IMR-90 (cell line): Measurements from ENCODE around the gene ZNF207. TPM values are rescaled to one million over a fixed set of nuclear protein-coding genes. Genes with fewer than 3 reads are reported as not detected.

ENCODE experiments used
- ATAC-seq: fragments of 200-7000 bp; cut with Tn5 transposase; 2 replicates; pipeline ENCODE4 v1.9.1; 2020; ENCODE audit warnings: low read depth, mild to moderate bottlenecking, moderate library complexity
- BruUV-seq: library from RNA; stranded (reverse); fragments of 400-500 nt; replicated peaks from 2 replicates; lab custom pipeline; 2021; lab: Mats Ljungman, UMichigan
- CTCF ChIA-PET: fragments of 300-600 bp; formaldehyde crosslinking; extraction: SDS; loops from one replicate; lab custom pipeline; 2021; ENCODE audit warnings: antibody characterized with exemption; lab: Yijun Ruan, JAX
- POLR2A ChIA-PET: fragments of 300-600 bp; sonication (Branson Sonifier 250); formaldehyde crosslinking; loops from one replicate; lab custom pipeline; 2022; ENCODE audit warnings: antibody characterized with exemption; ENCODE audit not compliant: unreplicated experiment; lab: Charles Lee
- DNase-seq: peaks from one replicate; pipeline ENCODE4 v3.0.0; 2013
- H2AFZ ChIP-seq: replicated peaks from 2 replicates; pipeline ENCODE3; 2013; ENCODE audit warnings: low read length, mild to moderate bottlenecking; ENCODE audit not compliant: poor library complexity
- H2AK5ac ChIP-seq: 2 replicates; pipeline ENCODE4 v1.6.1; 2013; ENCODE audit warnings: low read depth, low read length, inconsistent platforms
- H2AK9ac ChIP-seq: replicated peaks from 2 replicates; pipeline ENCODE3; 2013; ENCODE audit warnings: mild to moderate bottlenecking, low read depth, low read length, moderate library complexity; ENCODE audit not compliant: poor library complexity
- H2BK120ac ChIP-seq: 2 replicates; pipeline ENCODE4 v1.6.1; 2013; ENCODE audit warnings: low read depth, low read length, inconsistent platforms
- H2BK15ac ChIP-seq: 3 replicates; pipeline ENCODE4 v1.6.1; 2013; ENCODE audit warnings: low read depth, low read length, inconsistent platforms
- H2BK20ac ChIP-seq: 2 replicates; pipeline ENCODE4 v1.6.1; 2013; ENCODE audit warnings: low read depth, mild to moderate bottlenecking, inconsistent platforms, low read length, moderate library complexity
- H2BK5ac ChIP-seq: 2 replicates; pipeline ENCODE4 v1.6.1; 2013; ENCODE audit warnings: mild to moderate bottlenecking, low read depth, low read length, inconsistent platforms; ENCODE audit not compliant: poor library complexity, severe bottlenecking
- H3K14ac ChIP-seq: replicated peaks from 2 replicates; pipeline ENCODE4 v1.6.1; 2013; ENCODE audit warnings: low read depth, low read length, inconsistent platforms
- H3K18ac ChIP-seq: 2 replicates; pipeline ENCODE4 v1.6.1; 2013; ENCODE audit warnings: low read depth, low read length, control low read depth
- H3K23ac ChIP-seq: 2 replicates; pipeline ENCODE4 v1.6.1; 2013; ENCODE audit warnings: low read depth, low read length, inconsistent platforms
- H3K27ac ChIP-seq: 2 replicates; pipeline ENCODE4 v1.5.1; 2013; ENCODE audit warnings: mild to moderate bottlenecking, control low read depth, low read length; ENCODE audit not compliant: insufficient read depth
- H3K27me3 ChIP-seq: 2 replicates; pipeline ENCODE4 v1.6.1; 2013; ENCODE audit warnings: low read length; ENCODE audit not compliant: control insufficient read depth, insufficient read depth
- H3K36me3 ChIP-seq: 2 replicates; pipeline ENCODE4 v1.6.1; 2013; ENCODE audit warnings: low read length, mixed read lengths; ENCODE audit not compliant: control insufficient read depth, insufficient read depth
- H3K4ac ChIP-seq: 2 replicates; pipeline ENCODE4 v1.6.1; 2013; ENCODE audit warnings: low read depth, low read length, inconsistent platforms
- H3K4me1 ChIP-seq: 2 replicates; pipeline ENCODE4 v1.6.1; 2013; ENCODE audit warnings: low read length, mixed read lengths; ENCODE audit not compliant: control insufficient read depth, insufficient read depth
- H3K4me2 ChIP-seq: 2 replicates; pipeline ENCODE4 v1.6.1; 2013; ENCODE audit warnings: low read depth, mild to moderate bottlenecking, control low read depth, low read length, moderate library complexity
- H3K4me3 ChIP-seq: 2 replicates; pipeline ENCODE4 v1.5.1; 2013; ENCODE audit warnings: low read depth, mild to moderate bottlenecking, control low read depth, low read length, moderate library complexity; ENCODE audit not compliant: insufficient read depth
- H3K56ac ChIP-seq: 2 replicates; pipeline ENCODE4 v1.6.1; 2013; ENCODE audit warnings: low read length, inconsistent platforms; ENCODE audit not compliant: insufficient read depth; ENCODE audit errors: extremely low read depth
- H3K79me1 ChIP-seq, 2 experiments: 2 replicates each; pipeline ENCODE4 v1.6.1; 2013; ENCODE audit warnings: low read length in 2 of 2, inconsistent platforms in 1 of 2, low read depth in 1 of 2
- H3K9ac ChIP-seq: 2 replicates; pipeline ENCODE4 v1.6.1; 2013; ENCODE audit warnings: low read depth, low read length, control low read depth
- H3K9me1 ChIP-seq: 2 replicates; pipeline ENCODE4 v1.6.1; 2013; ENCODE audit warnings: low read length, inconsistent platforms; ENCODE audit not compliant: insufficient read depth
- H3K9me3 ChIP-seq: 2 replicates; pipeline ENCODE4 v1.6.1; 2013; ENCODE audit warnings: low read length; ENCODE audit not compliant: control insufficient read depth, insufficient read depth
- H4K20me1 ChIP-seq: 2 replicates; pipeline ENCODE4 v1.6.1; 2013; ENCODE audit warnings: low read length, inconsistent platforms; ENCODE audit not compliant: insufficient read depth
- H4K5ac ChIP-seq: 2 replicates; pipeline ENCODE4 v1.6.1; 2013; ENCODE audit warnings: mild to moderate bottlenecking, low read depth, low read length, control low read depth
- H4K8ac ChIP-seq, 2 experiments: 2 replicates each; pipeline ENCODE4 v1.6.1; 2013; ENCODE audit warnings: low read depth in 2 of 2, low read length in 2 of 2, control low read depth in 1 of 2, inconsistent platforms in 1 of 2
- H4K91ac ChIP-seq: 2 replicates; pipeline ENCODE4 v1.6.1; 2013; ENCODE audit warnings: low read depth, low read length, inconsistent platforms; ENCODE audit not compliant: insufficient read depth
- BHLHE40 ChIP-seq: fragments of 150-350 bp; IDR thresholded peaks from 2 replicates; pipeline ENCODE4 v1.6.1; 2016; ENCODE audit warnings: mild to moderate bottlenecking, low read depth, low read length
- CEBPB ChIP-seq: IDR thresholded peaks from 2 replicates; pipeline ENCODE4 v1.6.1; 2012; ENCODE audit warnings: low read depth, low read length, improper control_type of control experiment
- CHD1 ChIP-seq: IDR thresholded peaks from 2 replicates; pipeline ENCODE4 v1.6.1; 2012; ENCODE audit warnings: low read depth, low read length, improper control_type of control experiment
- FOS ChIP-seq: fragments of 150-350 bp; IDR thresholded peaks from 2 replicates; pipeline ENCODE4 v1.6.1; 2016; ENCODE audit warnings: low read depth, low read length
- MAFK ChIP-seq: IDR thresholded peaks from 2 replicates; pipeline ENCODE4 v1.6.1; 2012; ENCODE audit warnings: low read depth, low read length, improper control_type of control experiment
- MAZ ChIP-seq: IDR thresholded peaks from 2 replicates; pipeline ENCODE4 v1.6.1; 2012; ENCODE audit warnings: low read depth, mild to moderate bottlenecking, low read length, improper control_type of control experiment, moderate library complexity, borderline replicate concordance
- MXI1 ChIP-seq: IDR thresholded peaks from 2 replicates; pipeline ENCODE4 v1.6.1; 2012; ENCODE audit warnings: low read depth, mild to moderate bottlenecking, low read length, moderate library complexity, borderline replicate concordance
- NFE2L2 ChIP-seq: fragments of 150-350 bp; IDR thresholded peaks from 2 replicates; pipeline ENCODE4 v1.6.1; 2016; ENCODE audit warnings: low read depth, mild to moderate bottlenecking, low read length
- POLR2A ChIP-seq: IDR thresholded peaks from 2 replicates; pipeline ENCODE4 v1.6.1; 2012; ENCODE audit warnings: mild to moderate bottlenecking, low read depth, low read length
- RAD21 ChIP-seq: IDR thresholded peaks from 2 replicates; pipeline ENCODE4 v1.6.1; 2012; ENCODE audit warnings: low read length, improper control_type of control experiment
- RCOR1 ChIP-seq: IDR thresholded peaks from 2 replicates; pipeline ENCODE4 v1.6.1; 2012; ENCODE audit warnings: mild to moderate bottlenecking, low read length, improper control_type of control experiment; ENCODE audit not compliant: insufficient replicate concordance
- RFX5 ChIP-seq: IDR thresholded peaks from 2 replicates; pipeline ENCODE4 v1.8.0; 2012; ENCODE audit warnings: low read depth, mild to moderate bottlenecking, low read length, moderate library complexity
- SMC3 ChIP-seq: fragments of 150-350 bp; IDR thresholded peaks from 2 replicates; pipeline ENCODE4 v1.6.1; 2016; ENCODE audit warnings: low read depth, mild to moderate bottlenecking, antibody characterized with exemption, low read length, moderate library complexity
- WGBS, 2 experiments: methylation state at CpG; one replicate each; pipeline versions ENCODE4 v1.1.5 to v1.1.7; 2013; ENCODE audit warnings: missing lambda C conversion rate in 2 of 2; ENCODE audit not compliant: insufficient read length in 1 of 2; ENCODE audit errors: extremely low coverage in 2 of 2; 5-methylcytosine and 5-hydroxymethylcytosine counted together
- dilution Hi-C: fragments of 300-500 bp; cut with HindIII; formaldehyde crosslinking; loops from one replicate; pipeline ENCODE4 v1.14.3; 2018; ENCODE audit warnings: low sequenced_read_pairs; ENCODE audit not compliant: unreplicated experiment
- in situ Hi-C: fragments of 300-500 bp; cut with MboI; formaldehyde crosslinking; loops from 3 replicates; pipeline ENCODE4 v1.14.3; 2019; ENCODE audit warnings: low sequenced_read_pairs, inconsistent platforms, mixed read lengths
- intact Hi-C: fragments of 100-400 bp; cut with micrococcal nuclease; formaldehyde crosslinking; loops from 2 replicates; pipeline ENCODE4 v1.10.0; 2022
- polyA plus RNA-seq, 3 experiments: library from polyadenylated mRNA; depleted of rRNA; stranded (reverse); fragments of >200 nt; gene quantifications; 2 replicates each; pipeline ENCODE4 v1.2.3, GENCODE V29; 2012; ENCODE audit warnings: low replicate concordance in 1 of 3
- total RNA-seq: library from RNA; depleted of rRNA; stranded (reverse); fragments of >200 nt; gene quantifications from 2 replicates; pipeline ENCODE4 v1.2.3, GENCODE V29; 2012
- TF ChIP-seq, protein P1 (sequence below): fragments of 150-350 bp; IDR thresholded peaks from 2 replicates; pipeline ENCODE4 v1.6.1; 2016; ENCODE audit warnings: low read depth, mild to moderate bottlenecking, low read length, moderate library complexity, borderline replicate concordance
- TF ChIP-seq, protein P2 (sequence below): conservative IDR thresholded peaks from 2 replicates; pipeline ENCODE4 v1.5.1; 2012; ENCODE audit warnings: mild to moderate bottlenecking, low read depth, low read length, improper control_type of control experiment
- TF ChIP-seq, protein P3 (sequence below): fragments of 150-350 bp; IDR thresholded peaks from 2 replicates; pipeline ENCODE4 v1.6.1; 2017; ENCODE audit warnings: mild to moderate bottlenecking, antibody characterized with exemption, low read length, low read depth

Gene ZNF207
- total and polyA plus RNA-seq, 2 of the 4 experiments (the other 2 are of a cell fraction), result 199 to 207 TPM

DNA sequence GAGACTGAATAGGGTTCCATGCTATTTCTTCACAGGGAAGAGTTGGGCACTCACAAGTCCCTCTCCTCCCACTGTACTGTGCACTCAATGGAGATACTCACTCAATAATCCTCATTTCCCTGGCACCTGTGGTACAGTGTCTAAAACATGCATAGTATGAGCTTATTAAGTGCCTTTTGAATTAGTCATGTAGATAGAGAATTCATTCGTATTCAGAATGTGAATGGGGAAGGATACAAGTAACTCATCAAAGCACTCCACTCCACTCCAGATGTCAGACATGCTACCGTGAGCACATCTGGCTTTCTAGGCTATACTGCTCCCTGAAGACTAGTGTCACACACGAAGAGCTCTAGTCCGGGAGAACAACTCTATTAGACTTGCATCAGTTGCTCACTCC, 14.3 kb upstream of the ZNF207 start:
- no TSS peak for BruUV-seq
- H3K27ac ChIP-seq, result no peak overlapping the region
- in situ Hi-C loops, result no loop called here

More for the DNA sequence above, 14.3 kb upstream of the ZNF207 start:
- peaks cover 8% of the 10 kb centered on the region for H3K9me1 ChIP-seq
- H3K79me1 ChIP-seq, result peaks cover under 1 to 1% of the 10 kb centered on the region in 2 experiments; a peak in 3 of 4 replicates
- ChIA-PET POLR2A (no interaction called here), CTCF (interaction anchor here (1.1 kb wide), 1 partner anchor 13 kb away, joined by 4 read pairs; no protein-coding TSS in a partner anchor)
- no peak overlapping the region for H3K4ac ChIP-seq
- no CpG with 5 or more reads among the region's 4 CpGs for WGBS, 2 experiments
- H3K9ac ChIP-seq, result no peak overlapping the region
- H2BK5ac ChIP-seq, result no peak overlapping the region
- H2BK15ac ChIP-seq, result no peak overlapping the region
- no peak overlapping the region for H4K91ac ChIP-seq
- H3K23ac ChIP-seq, result no peak overlapping the region
- dilution Hi-C loops, result no loop called here
- no peak for TF ChIP-seq MXI1
- TF ChIP-seq RCOR1, result no peak
- TF ChIP-seq, protein P1, sequence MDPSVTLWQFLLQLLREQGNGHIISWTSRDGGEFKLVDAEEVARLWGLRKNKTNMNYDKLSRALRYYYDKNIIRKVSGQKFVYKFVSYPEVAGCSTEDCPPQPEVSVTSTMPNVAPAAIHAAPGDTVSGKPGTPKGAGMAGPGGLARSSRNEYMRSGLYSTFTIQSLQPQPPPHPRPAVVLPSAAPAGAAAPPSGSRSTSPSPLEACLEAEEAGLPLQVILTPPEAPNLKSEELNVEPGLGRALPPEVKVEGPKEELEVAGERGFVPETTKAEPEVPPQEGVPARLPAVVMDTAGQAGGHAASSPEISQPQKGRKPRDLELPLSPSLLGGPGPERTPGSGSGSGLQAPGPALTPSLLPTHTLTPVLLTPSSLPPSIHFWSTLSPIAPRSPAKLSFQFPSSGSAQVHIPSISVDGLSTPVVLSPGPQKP, result no peak
- no peak for TF ChIP-seq CEBPB
- TF ChIP-seq FOS, result no peak
- no peak for TF ChIP-seq BHLHE40
- no peak for TF ChIP-seq POLR2A
- no peak for TF ChIP-seq RAD21
- TF ChIP-seq, protein P2, sequence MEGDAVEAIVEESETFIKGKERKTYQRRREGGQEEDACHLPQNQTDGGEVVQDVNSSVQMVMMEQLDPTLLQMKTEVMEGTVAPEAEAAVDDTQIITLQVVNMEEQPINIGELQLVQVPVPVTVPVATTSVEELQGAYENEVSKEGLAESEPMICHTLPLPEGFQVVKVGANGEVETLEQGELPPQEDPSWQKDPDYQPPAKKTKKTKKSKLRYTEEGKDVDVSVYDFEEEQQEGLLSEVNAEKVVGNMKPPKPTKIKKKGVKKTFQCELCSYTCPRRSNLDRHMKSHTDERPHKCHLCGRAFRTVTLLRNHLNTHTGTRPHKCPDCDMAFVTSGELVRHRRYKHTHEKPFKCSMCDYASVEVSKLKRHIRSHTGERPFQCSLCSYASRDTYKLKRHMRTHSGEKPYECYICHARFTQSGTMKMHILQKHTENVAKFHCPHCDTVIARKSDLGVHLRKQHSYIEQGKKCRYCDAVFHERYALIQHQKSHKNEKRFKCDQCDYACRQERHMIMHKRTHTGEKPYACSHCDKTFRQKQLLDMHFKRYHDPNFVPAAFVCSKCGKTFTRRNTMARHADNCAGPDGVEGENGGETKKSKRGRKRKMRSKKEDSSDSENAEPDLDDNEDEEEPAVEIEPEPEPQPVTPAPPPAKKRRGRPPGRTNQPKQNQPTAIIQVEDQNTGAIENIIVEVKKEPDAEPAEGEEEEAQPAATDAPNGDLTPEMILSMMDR, result no peak
- no peak for TF ChIP-seq CHD1
- TF ChIP-seq, protein P3, sequence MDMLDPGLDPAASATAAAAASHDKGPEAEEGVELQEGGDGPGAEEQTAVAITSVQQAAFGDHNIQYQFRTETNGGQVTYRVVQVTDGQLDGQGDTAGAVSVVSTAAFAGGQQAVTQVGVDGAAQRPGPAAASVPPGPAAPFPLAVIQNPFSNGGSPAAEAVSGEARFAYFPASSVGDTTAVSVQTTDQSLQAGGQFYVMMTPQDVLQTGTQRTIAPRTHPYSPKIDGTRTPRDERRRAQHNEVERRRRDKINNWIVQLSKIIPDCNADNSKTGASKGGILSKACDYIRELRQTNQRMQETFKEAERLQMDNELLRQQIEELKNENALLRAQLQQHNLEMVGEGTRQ, result no peak
- no peak for TF ChIP-seq MAZ
- no peak for TF ChIP-seq RFX5
- TF ChIP-seq SMC3, result no peak
- no peak for TF ChIP-seq MAFK
- TF ChIP-seq NFE2L2, result no peak
- H3K36me3 ChIP-seq, result peaks cover 16% of the 10 kb centered on the region
- no peak overlapping the region for H3K4me2 ChIP-seq
- DNase-seq, result peak; percentile 58
- H3K4me1 ChIP-seq, result no peaks in the 10 kb centered on the region
- H2AK9ac ChIP-seq, result no peak overlapping the region
- intact Hi-C loops, result no loop called here
- no peaks in the 10 kb centered on the region for H3K27me3 ChIP-seq
- H3K18ac ChIP-seq, result no peak overlapping the region
- H3K14ac ChIP-seq, result no peak overlapping the region
- no peak overlapping the region for H4K8ac ChIP-seq
- no peak overlapping the region for H2AK5ac ChIP-seq
- no peaks in the 10 kb centered on the region for H4K20me1 ChIP-seq
- H3K56ac ChIP-seq, result no peak overlapping the region
- no peak overlapping the region for H3K4me3 ChIP-seq
- no peak overlapping the region for H2BK120ac ChIP-seq
- no peak overlapping the region for H2BK20ac ChIP-seq
- H2AFZ ChIP-seq, result no peak overlapping the region
- no peak overlapping the region for H4K5ac ChIP-seq
- H3K9me3 ChIP-seq, result no peaks in the 10 kb centered on the region
- ATAC-seq, result peak; percentile 78
